HL-60/S4 treated with phorbol 12-myristate 13-acetate at 8.2 ng/mL for 4 days and 3 days (cell line): ENCODE results near the gene OSBPL8.

ENCODE experiments used
- in situ Hi-C: fragments of 300-500 bp; cut with MboI; formaldehyde crosslinking; loops from 2 replicates; pipeline ENCODE4 v1.15.0; 2022; ENCODE audit warnings: low sequenced_read_pairs

OSBPL8 gene

GRCh38 chr12:76318773-76319594, 240.6 kb downstream of the OSBPL8 start:
- in situ Hi-C loops = no loop called here

GRCh38 chr12:76317976-76318375, 241.6 kb downstream of the OSBPL8 start:
- in situ Hi-C loops = no loop called here

DNA sequence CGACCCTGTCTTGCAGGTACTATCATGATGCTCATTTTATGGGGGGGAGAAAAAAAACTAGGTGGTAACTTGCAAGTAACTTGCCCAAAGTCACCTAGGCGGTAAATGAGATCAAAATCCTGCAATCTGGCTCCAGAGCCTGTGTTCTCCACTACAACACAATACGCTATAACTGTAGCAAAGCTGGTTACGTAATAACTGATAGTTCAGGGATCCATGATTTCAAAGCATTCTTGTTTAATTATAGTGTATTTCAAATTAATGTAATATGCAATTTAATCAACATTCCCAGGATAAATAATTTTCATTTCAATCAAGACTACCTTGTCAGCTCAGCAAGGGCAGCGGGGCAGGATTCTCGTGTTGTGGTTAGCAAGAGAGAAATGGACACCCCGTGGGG, 243.1 kb downstream of the OSBPL8 start:
- in situ Hi-C loops = no loop called here

- in situ Hi-C loops = no loop called here
Observed at GRCh38 chr12:76313299-76313698, 246.3 kb downstream of the OSBPL8 start.

GRCh38 chr12:76312315-76312714, 247.3 kb downstream of the OSBPL8 start:
- in situ Hi-C loops = no loop called here

DNA sequence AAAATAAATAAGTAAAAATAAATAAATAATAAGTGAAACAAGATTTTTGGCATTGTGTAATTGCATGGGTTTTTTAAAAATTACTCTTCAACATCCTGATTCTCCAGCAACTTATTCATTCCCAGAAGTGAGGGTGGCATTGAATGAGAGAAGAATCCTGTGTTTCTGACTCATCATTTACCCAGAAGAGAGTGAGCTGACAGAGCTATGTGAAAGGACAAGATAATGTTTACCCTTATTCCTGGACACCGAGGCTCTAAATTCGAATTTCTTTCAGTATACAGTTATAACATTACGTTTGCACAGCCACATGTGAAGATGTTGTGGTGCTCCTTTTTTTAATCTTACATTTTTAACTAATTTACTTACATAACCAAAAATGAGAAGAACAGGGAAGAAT, 247.8 kb downstream of the OSBPL8 start:
- in situ Hi-C loops = no loop called here

DNA sequence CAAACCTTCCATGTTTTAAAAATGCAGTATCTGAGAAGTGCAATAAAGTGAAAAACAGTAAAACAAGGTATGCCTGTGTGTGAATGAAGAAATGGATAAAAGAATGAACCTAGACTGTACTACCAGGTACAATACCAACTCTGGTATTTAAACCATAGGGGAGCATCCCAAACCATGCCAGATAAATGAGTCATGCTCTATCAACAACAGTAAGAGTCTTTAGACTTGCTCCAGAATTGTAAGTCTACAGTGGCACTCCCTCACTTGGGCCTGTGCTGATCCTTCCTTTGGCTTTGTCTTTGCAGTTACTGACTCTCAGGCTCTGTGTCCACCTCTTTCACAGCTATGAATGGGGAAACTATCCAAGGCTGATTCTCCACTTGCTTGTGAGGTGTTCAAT, 249.5 kb downstream of the OSBPL8 start:
- in situ Hi-C loops = no loop called here

GRCh38 chr12:76308866-76309265, 250.7 kb downstream of the OSBPL8 start:
- in situ Hi-C loops = no loop called here

- in situ Hi-C loops = no loop called here
Observed at GRCh38 chr12:76307083-76307482, 252.5 kb downstream of the OSBPL8 start.

DNA sequence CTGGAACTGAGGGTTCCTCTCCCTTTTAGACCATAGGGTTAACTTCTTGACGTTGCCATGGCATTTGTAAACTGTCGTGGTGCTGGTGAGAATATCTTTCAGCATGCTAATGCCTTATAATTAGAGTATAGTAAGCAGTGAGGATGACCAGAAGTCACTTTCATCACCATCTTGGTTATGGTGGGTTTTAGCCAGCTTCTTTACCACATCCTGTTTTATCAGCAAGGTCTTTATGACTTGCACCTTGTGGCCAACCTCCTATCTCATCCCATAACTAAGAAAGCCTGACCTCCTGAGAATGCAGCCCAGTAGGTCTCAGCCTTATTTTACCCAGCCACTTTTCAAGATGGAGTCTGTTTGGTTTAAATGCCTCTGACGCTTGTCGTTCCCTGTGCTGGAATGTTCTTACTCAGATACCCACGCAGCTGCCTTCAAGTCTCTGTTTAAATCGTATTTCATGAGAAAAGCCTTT, 255.5 kb downstream of the OSBPL8 start:
- in situ Hi-C loops = no loop called here

- in situ Hi-C loops = no loop called here
Observed at GRCh38 chr12:76303365-76303764, 256.2 kb downstream of the OSBPL8 start.
